ENCODE measurements around the gene SLC1A1. TPM values are rescaled to one million over a fixed set of nuclear protein-coding genes. Genes with fewer than 3 reads are reported as not detected.
A peak's percentile ranks its signal among the peaks of the same experiment; 100 is the strongest.

Gene SLC1A1
- total and polyA plus RNA-seq, 4 donors = 0.33 to 86.0 (median 33.2) TPM

- TF ChIP-seq JUND (IDR thresholded peaks at IDR 0.05) (no peak), HNF4G (IDR thresholded peaks at IDR 0.05) (no peak), CTCF (IDR thresholded peaks at IDR 0.05; ENCODE audit: low read depth, low read length, missing input control) (no peak), RXRA (IDR thresholded peaks at IDR 0.05) (no peak), GABPA (IDR thresholded peaks at IDR 0.05 in 1 of 2, conservative IDR thresholded peaks at IDR 0.05 in 1 of 2) (no peak), NR2F2 (IDR thresholded peaks at IDR 0.05) (no peak), RAD21 (IDR thresholded peaks at IDR 0.05) (no peak), HNF4A (conservative IDR thresholded peaks at IDR 0.05) (no peak), ZBTB33 (IDR thresholded peaks at IDR 0.05) (no peak), TAF1 (conservative IDR thresholded peaks at IDR 0.05) (no peak), MAX (IDR thresholded peaks at IDR 0.05) (no peak), REST (IDR thresholded peaks at IDR 0.05) (no peak), ATF3 (IDR thresholded peaks at IDR 0.05) (no peak), FOXA2 (IDR thresholded peaks at IDR 0.05) (no peak), SP1 (IDR thresholded peaks at IDR 0.05) (no peak), EGR1 (IDR thresholded peaks at IDR 0.05; ENCODE audit: low read depth in 2 of 2) (no peak), FOXA1 (IDR thresholded peaks at IDR 0.05) (no peak), YY1 (IDR thresholded peaks at IDR 0.05) (no peak)
- Histone ChIP-seq H3K27ac (ENCODE audit: low read depth in 1 of 2, low read length in 2 of 2) (peak overlapping the region; percentile 86 to 92), H3K36me3 (ENCODE audit: control insufficient read depth in 4 of 4, insufficient read depth in 3 of 4, low read depth in 1 of 4, low read length in 3 of 4) (peaks cover 0 to 6% (median 0%) of the 10 kb centered on the region in 4 donors), H3K9me3 (ENCODE audit: control insufficient read depth in 4 of 4, low read length in 3 of 4) (no peaks in the 10 kb centered on the region), H3K4me3 (ENCODE audit: low read depth in 1 of 3, low read length in 3 of 3) (peak overlapping the region; percentile 87 to 97 (median 92)), H3K4me1 (ENCODE audit: control insufficient read depth in 4 of 4, insufficient read depth in 4 of 4, low read length in 3 of 4) (peaks cover 2 to 33% (median 2%) of the 10 kb centered on the region in 4 donors), H3K9ac (ENCODE audit: low read depth in 1 of 2, low read length in 2 of 2) (peak overlapping the region; percentile 72 to 94), H3K27me3 (ENCODE audit: control insufficient read depth in 4 of 4, insufficient read depth in 4 of 4, low read length in 3 of 4) (no peaks in the 10 kb centered on the region)
- 26% methylated on average over 7 of the region's 7 CpGs for WGBS
- DNase-seq (ENCODE audit: low spot score) = no peak
These were observed 1.3 kb downstream of the SLC1A1 start for GRCh38 chr9:4491626-4491975.
